Right lobe of liver (tissue), 4 donors: ENCODE measurements around the gene ADCY9.

Experiments used
- POLR2A ChIP-seq: fragments of 450-650 bp; IDR thresholded peaks from one replicate; pipeline ENCODE4 v1.6.1; 2017; ENCODE audit warnings: antibody characterized with exemption, mild to moderate bottlenecking
- TF ChIP-seq, protein P1 (sequence below), 4 donors: fragments of 200-600 bp in 3 of 4; fragments of 450-650 bp in 1 of 4; IDR thresholded peaks; one replicate each; pipeline versions ENCODE4 v1.5.1 to v1.8.0; 2016 to 2022; ENCODE audit warnings: antibody characterized with exemption in 4 of 4, mild to moderate bottlenecking in 2 of 4
- donor health status: DM: no; HTN: no; CAD: no.
- donor health status: DM: no; HTN: no; CAD: no.
- donor health status: DM: no; HTN: yes; CAD: no.

DNA sequence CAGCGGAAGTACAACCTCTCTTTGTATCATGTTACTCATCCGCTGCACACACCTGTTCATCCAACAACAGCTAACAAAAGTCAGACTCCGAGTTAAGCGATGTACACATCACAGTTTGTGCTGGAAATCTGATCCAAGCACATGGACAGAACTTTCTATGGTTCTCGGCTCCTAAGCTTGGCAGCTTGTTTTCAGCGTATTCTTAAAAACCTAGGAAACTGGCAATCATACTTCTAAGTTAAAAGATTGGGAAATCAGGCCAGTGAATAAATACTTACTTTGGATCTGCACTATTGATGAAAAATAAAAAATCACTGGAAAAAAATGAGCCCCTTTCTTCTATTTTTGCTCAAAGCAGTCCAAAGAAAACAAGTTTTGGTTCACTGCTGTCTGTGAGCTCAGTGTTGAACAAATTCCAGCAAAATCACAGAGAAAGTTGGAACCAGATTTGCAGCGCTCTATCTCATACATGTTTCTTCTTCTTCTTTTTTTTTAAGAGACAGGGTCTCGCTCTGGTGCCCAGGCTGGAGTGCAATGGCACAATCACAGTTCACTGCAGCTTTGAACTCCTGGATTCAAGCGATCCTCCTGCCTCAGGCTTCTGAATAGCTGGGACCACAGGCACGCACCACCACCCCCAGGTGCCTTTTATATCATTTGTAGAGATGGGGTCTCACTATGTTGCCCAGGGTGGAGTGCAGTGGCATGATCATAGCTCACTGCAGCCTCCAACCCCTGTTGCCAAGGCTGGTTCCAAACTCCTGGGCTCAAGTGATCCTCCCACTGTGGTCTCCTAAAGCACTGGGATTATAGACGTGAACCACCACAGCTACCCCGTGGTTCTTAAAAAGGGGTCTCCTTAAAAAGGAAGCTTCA lies 164.1 kb downstream of the ADCY9 start:
- no peak for TF ChIP-seq POLR2A
- TF ChIP-seq, protein P1, sequence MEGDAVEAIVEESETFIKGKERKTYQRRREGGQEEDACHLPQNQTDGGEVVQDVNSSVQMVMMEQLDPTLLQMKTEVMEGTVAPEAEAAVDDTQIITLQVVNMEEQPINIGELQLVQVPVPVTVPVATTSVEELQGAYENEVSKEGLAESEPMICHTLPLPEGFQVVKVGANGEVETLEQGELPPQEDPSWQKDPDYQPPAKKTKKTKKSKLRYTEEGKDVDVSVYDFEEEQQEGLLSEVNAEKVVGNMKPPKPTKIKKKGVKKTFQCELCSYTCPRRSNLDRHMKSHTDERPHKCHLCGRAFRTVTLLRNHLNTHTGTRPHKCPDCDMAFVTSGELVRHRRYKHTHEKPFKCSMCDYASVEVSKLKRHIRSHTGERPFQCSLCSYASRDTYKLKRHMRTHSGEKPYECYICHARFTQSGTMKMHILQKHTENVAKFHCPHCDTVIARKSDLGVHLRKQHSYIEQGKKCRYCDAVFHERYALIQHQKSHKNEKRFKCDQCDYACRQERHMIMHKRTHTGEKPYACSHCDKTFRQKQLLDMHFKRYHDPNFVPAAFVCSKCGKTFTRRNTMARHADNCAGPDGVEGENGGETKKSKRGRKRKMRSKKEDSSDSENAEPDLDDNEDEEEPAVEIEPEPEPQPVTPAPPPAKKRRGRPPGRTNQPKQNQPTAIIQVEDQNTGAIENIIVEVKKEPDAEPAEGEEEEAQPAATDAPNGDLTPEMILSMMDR (IDR thresholded peaks at IDR 0.05), result no peak
